ENCODE data around the gene ASNS.
"Not testable (repeated sequence)": the region's sequence is repeated elsewhere in the genome, so short reads cannot be mapped to it uniquely, and the experiment has no call there.

The ASNS gene

GRCh38 chr7:97858221-97858620, 14.0 kb downstream of the ASNS start:
- DNase-seq (ENCODE audit: low read depth in 1 of 2, low spot score in 1 of 2), result no peak
- in situ Hi-C loops (cut with HindIII; ENCODE audit: low pct_unique_long_range_greater_than_20kb, low sequenced_read_pairs), result no loop called here
- TF ChIP-seq JUND (IDR thresholded peaks at IDR 0.05; ENCODE audit: low read depth), result no peak

GRCh38 chr7:97857544-97857943, 14.7 kb downstream of the ASNS start:
- DNase-seq (ENCODE audit: low read depth in 1 of 2, low spot score in 1 of 2), result no peak
- TF ChIP-seq JUND (IDR thresholded peaks at IDR 0.05; ENCODE audit: low read depth), result no peak
- in situ Hi-C loops (cut with HindIII; ENCODE audit: low pct_unique_long_range_greater_than_20kb, low sequenced_read_pairs), result no loop called here

- DNase-seq (ENCODE audit: low read depth in 1 of 2, low spot score in 1 of 2), result no peak
- in situ Hi-C loops (cut with HindIII; ENCODE audit: low pct_unique_long_range_greater_than_20kb, low sequenced_read_pairs), result no loop called here
- no peak for TF ChIP-seq JUND (IDR thresholded peaks at IDR 0.05; ENCODE audit: low read depth)
These were observed 20.5 kb downstream of the ASNS start for GRCh38 chr7:97851683-97852082.

- DNase-seq (ENCODE audit: low read depth in 1 of 2, low spot score in 1 of 2); in situ Hi-C loops (cut with HindIII; ENCODE audit: low pct_unique_long_range_greater_than_20kb, low sequenced_read_pairs): not testable (repeated sequence)
These were observed 21.8 kb downstream of the ASNS start for GRCh38 chr7:97850262-97851031.

- in situ Hi-C loops (cut with HindIII; ENCODE audit: low pct_unique_long_range_greater_than_20kb, low sequenced_read_pairs), result no loop called here
- TF ChIP-seq JUND (IDR thresholded peaks at IDR 0.05; ENCODE audit: low read depth), result no peak
- DNase-seq (ENCODE audit: low read depth in 1 of 2, low spot score in 1 of 2), result no peak
These were observed 24.4 kb downstream of the ASNS start for GRCh38 chr7:97847791-97848190.

- no peak for DNase-seq (ENCODE audit: low read depth in 1 of 2, low spot score in 1 of 2)
- TF ChIP-seq JUND (IDR thresholded peaks at IDR 0.05; ENCODE audit: low read depth), result no peak
- in situ Hi-C loops (cut with HindIII; ENCODE audit: low pct_unique_long_range_greater_than_20kb, low sequenced_read_pairs), result no loop called here
These were observed 25.3 kb downstream of the ASNS start for GRCh38 chr7:97846945-97847344.

GRCh38 chr7:97845622-97846203, 26.5 kb downstream of the ASNS start:
- TF ChIP-seq JUND (IDR thresholded peaks at IDR 0.05; ENCODE audit: low read depth), result no peak
- in situ Hi-C loops (cut with HindIII; ENCODE audit: low pct_unique_long_range_greater_than_20kb, low sequenced_read_pairs), result no loop called here
- DNase-seq (ENCODE audit: low read depth in 1 of 2, low spot score in 1 of 2), result peak; percentile 8 to 47

GRCh38 chr7:97844036-97844435, 28.2 kb downstream of the ASNS start:
- no peak for TF ChIP-seq JUND (IDR thresholded peaks at IDR 0.05; ENCODE audit: low read depth)
- peak; percentile 23 to 35 for DNase-seq (ENCODE audit: low read depth in 1 of 2, low spot score in 1 of 2)
- in situ Hi-C loops (cut with HindIII; ENCODE audit: low pct_unique_long_range_greater_than_20kb, low sequenced_read_pairs), result no loop called here

- in situ Hi-C loops (cut with HindIII; ENCODE audit: low pct_unique_long_range_greater_than_20kb, low sequenced_read_pairs), result no loop called here
- no peak for DNase-seq (ENCODE audit: low read depth in 1 of 2, low spot score in 1 of 2)
- no peak for TF ChIP-seq JUND (IDR thresholded peaks at IDR 0.05; ENCODE audit: low read depth)
These were observed 29.3 kb downstream of the ASNS start for GRCh38 chr7:97842772-97843345.

GRCh38 chr7:97842006-97842405, 30.2 kb downstream of the ASNS start:
- TF ChIP-seq JUND (IDR thresholded peaks at IDR 0.05; ENCODE audit: low read depth), result no peak
- in situ Hi-C loops (cut with HindIII; ENCODE audit: low pct_unique_long_range_greater_than_20kb, low sequenced_read_pairs), result no loop called here
- DNase-seq (ENCODE audit: low read depth in 1 of 2, low spot score in 1 of 2), result no peak

- DNase-seq (ENCODE audit: low read depth in 1 of 2, low spot score in 1 of 2), result peak; percentile 11 to 58
- in situ Hi-C loops (cut with HindIII; ENCODE audit: low pct_unique_long_range_greater_than_20kb, low sequenced_read_pairs), result no loop called here
- TF ChIP-seq JUND (IDR thresholded peaks at IDR 0.05; ENCODE audit: low read depth), result no peak
These were observed 36.7 kb downstream of the ASNS start for GRCh38 chr7:97835296-97836138.

- peak in 1 of 2 experiments; percentile 10 for DNase-seq (ENCODE audit: low read depth in 1 of 2, low spot score in 1 of 2)
- TF ChIP-seq JUND (IDR thresholded peaks at IDR 0.05; ENCODE audit: low read depth), result no peak
- in situ Hi-C loops (cut with HindIII; ENCODE audit: low pct_unique_long_range_greater_than_20kb, low sequenced_read_pairs), result no loop called here
These were observed 53.0 kb downstream of the ASNS start for GRCh38 chr7:97819161-97819560.
